HG03066 (cell line): ENCODE results near the gene RNMT.
A peak's percentile ranks its signal among the peaks of the same experiment; 100 is the strongest.
"Not testable (repeated sequence)": the region's sequence is repeated elsewhere in the genome, so short reads cannot be mapped to it uniquely, and the experiment has no call there.

ENCODE experiments used
- ATAC-seq: cut with Tn5 transposase; IDR thresholded peaks from one replicate; pipeline ENCODE4 v1.9.1; 2021; ENCODE audit warnings: low read depth; ENCODE audit not compliant: unreplicated experiment

RNMT gene

GRCh38 chr18:13726232-13726971 lies at the start of gene RNMT, which contains the start of gene FAM210A:
RNMT (plus strand) TSS chr18:13726673; CDS start chr18:13731518, 4,845 bp downstream.
FAM210A (minus strand) TSS chr18:13726558; CDS start chr18:13682077, 44,481 bp downstream.
- peak; percentile 86 for ATAC-seq

GRCh38 chr18:13677350-13677749 lies 49.1 kb upstream of the RNMT start:
- not testable (repeated sequence) for ATAC-seq

- ATAC-seq = no peak
Observed at GRCh38 chr18:13680612-13681011, 45.9 kb upstream of the RNMT start.

GRCh38 chr18:13681701-13682100 lies 44.8 kb upstream of the RNMT start:
- ATAC-seq = no peak

- no peak for ATAC-seq
Observed at GRCh38 chr18:13684546-13684945, 41.9 kb upstream of the RNMT start.

- no peak for ATAC-seq
Observed at GRCh38 chr18:13688191-13689136, 38.0 kb upstream of the RNMT start.

GRCh38 chr18:13690060-13690459 lies 36.4 kb upstream of the RNMT start:
- not testable (repeated sequence) for ATAC-seq

GRCh38 chr18:13695337-13695736 lies 31.1 kb upstream of the RNMT start:
- ATAC-seq = not testable (repeated sequence)

- no peak for ATAC-seq
Observed at GRCh38 chr18:13696961-13697360, 29.5 kb upstream of the RNMT start.

- no peak for ATAC-seq
Observed at GRCh38 chr18:13700153-13700552, 26.3 kb upstream of the RNMT start.

GRCh38 chr18:13703899-13704298 lies 22.6 kb upstream of the RNMT start:
- ATAC-seq = no peak

GRCh38 chr18:13710414-13710831 lies 16.1 kb upstream of the RNMT start:
- no peak for ATAC-seq

- no peak for ATAC-seq
Observed at GRCh38 chr18:13712400-13713131, 13.9 kb upstream of the RNMT start.

GRCh38 chr18:13713455-13714055 lies 12.9 kb upstream of the RNMT start:
- no peak for ATAC-seq

GRCh38 chr18:13715330-13715729 lies 11.1 kb upstream of the RNMT start:
- ATAC-seq = no peak

GRCh38 chr18:13716916-13717315 lies 9.6 kb upstream of the RNMT start:
- ATAC-seq = no peak

GRCh38 chr18:13720123-13720522 lies 6.3 kb upstream of the RNMT start:
- ATAC-seq = no peak

GRCh38 chr18:13720847-13721246 lies 5.6 kb upstream of the RNMT start:
- no peak for ATAC-seq

- ATAC-seq = peak; percentile 1
Observed at GRCh38 chr18:13725566-13726231, 774 bp upstream of the RNMT start.

- ATAC-seq = peak; percentile 30
Observed at GRCh38 chr18:13726972-13727331, 479 bp downstream of the RNMT start.
